Measurements from ENCODE around the gene MXD4. TPM values are rescaled to one million over a fixed set of nuclear protein-coding genes. Genes with fewer than 3 reads are reported as not detected.

Gene MXD4
- 53.2 and 72.2 TPM in 2 replicates for total RNA-seq (2014; rRNA removed; shearing (Covaris generic))

DNA sequence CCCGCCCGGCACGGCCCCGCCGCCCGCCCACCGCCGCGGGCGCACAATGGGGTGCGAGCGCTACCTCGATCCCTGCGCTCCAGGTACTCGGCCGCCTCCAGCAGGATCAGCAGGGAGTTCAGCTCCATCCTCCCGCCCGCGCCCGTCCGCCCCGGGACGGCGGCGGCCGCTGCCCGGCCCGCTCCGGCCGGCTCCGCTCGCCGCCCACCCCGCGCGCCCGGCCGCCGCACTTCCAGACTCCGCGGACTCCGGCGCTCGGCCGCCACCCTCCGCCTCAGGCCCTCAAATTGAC, at the start of gene MXD4:
Gene MXD4, minus strand, starts transcription at position 257 of the 292 bp plus-strand sequence. Its CDS starts 129 bp downstream, at position 128.
- in situ Hi-C loops (cut with HindIII; ENCODE audit: low sequenced_read_pairs), result no loop called here
- no peak for DNase-seq (ENCODE audit: low spot score)

DNA sequence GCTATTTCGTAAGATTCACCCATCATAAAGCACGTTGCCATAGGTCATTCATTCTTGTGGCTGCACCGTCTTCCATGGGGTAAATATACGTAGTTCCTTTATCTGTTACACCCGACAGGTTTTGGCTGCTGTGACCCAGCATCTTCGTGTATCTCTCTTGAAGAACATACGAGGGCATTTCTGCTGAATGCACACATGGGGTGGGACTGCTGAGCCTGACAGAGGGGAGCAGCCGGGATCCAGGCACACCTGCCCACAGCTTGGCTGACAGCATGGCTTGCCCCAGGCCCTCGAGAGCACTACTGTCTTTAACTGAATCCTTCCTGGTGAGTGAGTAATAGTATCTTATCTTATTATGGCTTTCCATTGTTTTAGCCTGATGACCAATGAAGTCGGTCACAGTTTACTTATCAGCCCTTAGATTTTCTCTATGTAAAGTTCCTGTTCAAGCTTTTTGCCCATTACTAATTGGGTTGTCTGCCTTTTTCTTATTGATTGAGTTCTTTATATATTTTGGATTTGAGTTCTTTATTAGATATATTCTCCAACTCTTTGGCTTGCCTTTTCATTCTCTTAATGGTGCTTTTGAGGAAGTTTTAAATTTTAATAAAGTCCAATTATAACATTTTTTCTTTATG, 45.0 kb upstream of the MXD4 start:
- in situ Hi-C loops (cut with HindIII; ENCODE audit: low sequenced_read_pairs), result loop anchor here (10.0 kb wide), 2 partner anchors 58 to 62 kb away; partner anchors contain the start of genes HAUS3 and POLN
- no peak for DNase-seq (ENCODE audit: low spot score)

GRCh38 chr4:2305766-2306501, 44.0 kb upstream of the MXD4 start:
- DNase-seq (ENCODE audit: low spot score), result no peak
- in situ Hi-C loops (cut with HindIII; ENCODE audit: low sequenced_read_pairs), result loop anchor here (10.0 kb wide), 2 partner anchors 59 to 61 kb away; partner anchors contain the start of genes HAUS3 and POLN

DNA sequence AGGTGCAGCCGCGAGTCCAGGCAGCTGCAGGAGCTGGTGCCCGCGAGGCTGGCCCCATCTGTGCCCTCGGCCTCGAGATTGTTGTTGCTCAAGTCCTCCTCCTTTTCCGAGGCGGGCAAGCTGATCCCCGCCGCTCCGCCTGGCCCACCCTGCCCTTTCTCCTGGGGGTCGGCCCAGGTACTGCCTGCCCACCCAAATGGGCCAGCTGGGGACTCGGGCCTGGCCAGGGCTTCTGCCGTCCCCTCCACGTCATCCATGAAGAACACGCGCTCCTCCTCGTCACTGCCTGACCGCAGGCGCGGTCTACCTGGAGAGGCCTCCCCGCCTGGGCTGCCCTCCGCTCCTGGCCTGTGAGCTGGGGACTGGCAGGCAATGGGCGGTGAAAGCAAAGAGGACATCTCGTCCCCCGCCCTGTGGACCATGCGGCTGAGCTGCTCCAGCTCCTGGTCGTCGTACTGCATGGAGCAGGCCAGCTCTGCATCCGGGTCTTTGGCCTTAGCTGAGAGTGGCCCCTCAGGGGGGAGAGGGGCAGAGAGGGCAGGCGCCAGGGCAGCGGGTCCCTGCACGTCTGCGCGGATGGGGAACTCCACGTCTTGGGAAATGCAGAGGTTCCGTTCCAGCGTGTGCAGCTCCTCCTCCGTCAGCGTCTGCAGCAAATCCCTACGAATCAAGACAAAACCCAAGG, 43.1 kb upstream of the MXD4 start:
- in situ Hi-C loops (cut with HindIII; ENCODE audit: low sequenced_read_pairs), result loop anchor here (10.0 kb wide), 2 partner anchors 60 kb away; partner anchors contain the start of genes HAUS3 and POLN
- DNase-seq (ENCODE audit: low spot score), result no peak

DNA sequence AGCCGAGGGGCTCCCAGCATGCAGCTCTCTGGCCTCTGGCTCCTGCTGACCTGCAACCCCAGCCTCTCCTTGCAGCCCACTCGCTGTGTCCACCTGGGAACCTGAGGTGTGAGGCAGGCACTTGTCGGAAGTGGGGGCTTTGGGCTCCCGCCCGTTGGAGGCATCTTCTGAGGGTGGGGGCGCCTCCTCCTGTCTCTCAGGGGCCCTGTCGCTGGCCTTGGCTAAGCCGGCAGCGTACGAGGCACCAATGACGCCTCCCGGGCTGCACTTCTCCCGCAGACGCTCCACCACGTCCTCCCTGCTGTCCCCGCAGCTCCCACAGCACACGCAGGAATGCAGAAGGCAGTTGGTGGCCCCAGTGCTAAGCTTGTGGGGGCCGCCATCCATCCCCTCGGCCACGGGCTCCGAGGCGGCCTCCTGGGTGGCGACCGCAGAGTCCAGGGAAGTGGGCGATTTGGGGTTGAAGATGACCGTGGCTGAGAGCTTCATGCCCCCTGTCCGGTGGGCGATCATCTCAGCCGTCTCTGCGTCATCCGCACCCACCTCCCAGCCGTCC, 42.5 kb upstream of the MXD4 start:
- in situ Hi-C loops (cut with HindIII; ENCODE audit: low sequenced_read_pairs), result loop anchor here (10.0 kb wide), 2 partner anchors 60 kb away; partner anchors contain the start of genes HAUS3 and POLN
- no peak for DNase-seq (ENCODE audit: low spot score)

GRCh38 chr4:2303686-2304320, 41.9 kb upstream of the MXD4 start:
- DNase-seq (ENCODE audit: low spot score), result peak; percentile 47
- in situ Hi-C loops (cut with HindIII; ENCODE audit: low sequenced_read_pairs), result loop anchor here (10.0 kb wide), 2 partner anchors 59 to 61 kb away; partner anchors contain the start of genes HAUS3 and POLN

DNA sequence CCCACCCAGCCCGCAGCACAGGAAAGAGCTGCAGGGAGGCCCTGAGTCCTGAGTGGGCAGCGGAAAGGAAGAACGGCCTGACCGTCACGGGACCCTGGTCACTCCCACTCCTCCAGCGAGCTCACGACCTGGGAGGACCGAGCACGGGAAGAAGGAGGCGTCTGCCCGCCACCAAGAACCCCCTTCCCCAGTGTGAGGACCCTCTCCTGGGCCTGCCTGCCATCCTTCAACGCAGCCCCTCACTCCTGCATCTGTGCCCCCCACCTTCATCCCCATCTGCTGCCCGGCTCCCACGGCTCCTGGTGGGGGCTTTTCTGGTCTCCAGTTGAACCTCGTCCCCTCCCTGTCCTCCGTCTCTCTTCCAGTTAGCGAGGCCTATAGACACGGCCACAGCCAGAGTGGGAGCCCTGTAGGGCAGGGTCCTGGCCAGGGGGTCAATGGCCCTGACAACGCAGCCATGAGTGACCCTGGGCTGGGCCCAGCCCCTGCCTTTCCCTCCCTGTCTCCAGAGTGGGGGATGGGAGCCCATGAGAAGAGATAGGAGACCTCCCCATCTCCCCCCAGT, 41.3 kb upstream of the MXD4 start:
- no peak for DNase-seq (ENCODE audit: low spot score)
- in situ Hi-C loops (cut with HindIII; ENCODE audit: low sequenced_read_pairs), result loop anchor here (10.0 kb wide), 2 partner anchors 58 to 62 kb away; partner anchors contain the start of genes HAUS3 and POLN

DNA sequence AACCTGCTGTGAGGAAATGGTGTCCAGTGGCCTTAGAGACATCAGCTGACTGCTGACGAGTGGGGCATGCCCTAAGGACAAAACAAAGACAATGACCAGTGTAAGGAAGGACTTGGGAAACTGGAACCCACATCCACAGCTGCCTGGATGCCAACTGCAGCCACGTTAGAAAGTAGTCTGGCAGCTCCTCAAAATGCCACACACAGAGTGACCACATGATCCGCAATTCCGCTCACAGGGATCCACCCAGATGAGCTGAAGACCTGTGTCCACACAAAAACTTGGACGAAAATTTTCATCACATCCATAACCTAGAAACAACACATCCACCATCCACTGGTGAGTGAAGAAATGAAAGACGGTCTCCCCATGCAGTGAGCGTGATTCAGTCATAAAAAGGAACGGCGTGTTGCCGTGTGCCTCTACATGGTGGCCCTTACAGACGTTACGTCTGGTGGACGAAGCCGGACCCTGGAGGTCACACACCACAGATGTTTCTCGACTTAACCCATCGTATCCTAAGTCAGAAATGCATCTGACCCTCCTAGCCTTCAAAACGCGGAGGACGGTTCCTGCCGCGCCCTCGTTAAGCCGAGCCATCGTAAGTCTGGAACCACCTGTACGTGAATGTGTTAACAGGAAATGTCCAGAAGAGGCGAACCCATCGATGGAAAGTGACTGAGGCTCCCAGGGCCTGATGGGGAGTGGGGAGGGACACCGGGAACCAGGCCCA, 40.6 kb upstream of the MXD4 start:
- DNase-seq (ENCODE audit: low spot score), result no peak
- in situ Hi-C loops (cut with HindIII; ENCODE audit: low sequenced_read_pairs), result loop anchor here (10.0 kb wide), 2 partner anchors 58 to 62 kb away; partner anchors contain the start of genes HAUS3 and POLN

DNA sequence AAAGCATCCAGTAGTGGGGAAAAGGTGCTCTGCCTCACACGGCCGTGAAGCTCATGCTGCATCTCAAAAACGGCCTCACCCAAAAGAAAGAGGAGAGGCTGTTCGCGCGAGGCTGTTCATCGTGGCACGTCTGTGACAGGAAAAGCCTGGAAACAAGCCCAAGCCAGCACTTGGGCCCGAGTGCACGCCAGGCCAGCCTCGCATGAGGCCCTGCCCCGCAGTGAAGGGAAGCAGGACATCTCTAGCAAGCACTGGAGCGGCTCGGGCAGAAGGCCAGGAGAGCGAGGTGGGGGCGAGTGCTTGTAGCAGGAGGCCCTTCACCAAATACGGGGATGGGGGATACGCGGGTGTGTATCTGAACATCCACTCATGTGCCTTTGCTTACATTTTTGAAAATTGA, 39.9 kb upstream of the MXD4 start:
- in situ Hi-C loops (cut with HindIII; ENCODE audit: low sequenced_read_pairs), result loop anchor here (10.0 kb wide), 2 partner anchors 57 to 63 kb away; partner anchors contain the start of genes HAUS3 and POLN
- DNase-seq (ENCODE audit: low spot score), result peak; percentile 45

GRCh38 chr4:2301225-2301642, 39.3 kb upstream of the MXD4 start:
- in situ Hi-C loops (cut with HindIII; ENCODE audit: low sequenced_read_pairs), result loop anchor here (10.0 kb wide), 2 partner anchors 56 to 64 kb away; partner anchors contain the start of genes HAUS3 and POLN
- peak; percentile 97 for DNase-seq (ENCODE audit: low spot score)

- in situ Hi-C loops (cut with HindIII; ENCODE audit: low sequenced_read_pairs), result loop anchor here (10.0 kb wide), 2 partner anchors 56 to 64 kb away; partner anchors contain the start of genes HAUS3 and POLN
- no peak for DNase-seq (ENCODE audit: low spot score)
Measured at GRCh38 chr4:2300431-2301224, 38.7 kb upstream of the MXD4 start.

- in situ Hi-C loops (cut with HindIII; ENCODE audit: low sequenced_read_pairs), result loop anchor here (10.0 kb wide), 2 partner anchors 55 to 65 kb away; partner anchors contain the start of genes HAUS3 and POLN
- DNase-seq (ENCODE audit: low spot score), result no peak
Measured at GRCh38 chr4:2299794-2300193, 37.9 kb upstream of the MXD4 start.

DNA sequence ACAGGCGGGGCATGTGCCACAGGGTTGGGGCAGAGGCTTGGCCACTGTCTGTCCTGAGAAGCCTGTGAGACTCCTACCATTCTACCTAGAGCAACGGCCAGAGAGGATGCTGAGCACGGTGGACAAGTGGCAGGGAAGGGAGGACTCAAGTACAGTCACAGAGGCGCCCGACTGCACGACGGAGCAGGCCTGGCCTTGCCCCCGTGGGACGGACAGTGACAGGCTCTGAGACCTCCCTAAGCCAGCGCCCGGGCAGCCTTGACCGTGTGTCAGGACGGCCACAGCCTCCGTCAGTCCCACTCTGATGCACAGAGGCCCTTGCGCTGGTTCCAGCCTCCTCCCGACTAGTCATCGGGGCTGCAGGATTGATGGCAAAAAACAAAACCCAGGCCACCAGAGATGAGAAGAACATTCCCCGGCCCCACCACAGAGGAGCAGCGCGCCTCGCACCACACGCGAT, 36.7 kb upstream of the MXD4 start:
- DNase-seq (ENCODE audit: low spot score), result peak; percentile 53
- in situ Hi-C loops (cut with HindIII; ENCODE audit: low sequenced_read_pairs), result no loop called here

DNA sequence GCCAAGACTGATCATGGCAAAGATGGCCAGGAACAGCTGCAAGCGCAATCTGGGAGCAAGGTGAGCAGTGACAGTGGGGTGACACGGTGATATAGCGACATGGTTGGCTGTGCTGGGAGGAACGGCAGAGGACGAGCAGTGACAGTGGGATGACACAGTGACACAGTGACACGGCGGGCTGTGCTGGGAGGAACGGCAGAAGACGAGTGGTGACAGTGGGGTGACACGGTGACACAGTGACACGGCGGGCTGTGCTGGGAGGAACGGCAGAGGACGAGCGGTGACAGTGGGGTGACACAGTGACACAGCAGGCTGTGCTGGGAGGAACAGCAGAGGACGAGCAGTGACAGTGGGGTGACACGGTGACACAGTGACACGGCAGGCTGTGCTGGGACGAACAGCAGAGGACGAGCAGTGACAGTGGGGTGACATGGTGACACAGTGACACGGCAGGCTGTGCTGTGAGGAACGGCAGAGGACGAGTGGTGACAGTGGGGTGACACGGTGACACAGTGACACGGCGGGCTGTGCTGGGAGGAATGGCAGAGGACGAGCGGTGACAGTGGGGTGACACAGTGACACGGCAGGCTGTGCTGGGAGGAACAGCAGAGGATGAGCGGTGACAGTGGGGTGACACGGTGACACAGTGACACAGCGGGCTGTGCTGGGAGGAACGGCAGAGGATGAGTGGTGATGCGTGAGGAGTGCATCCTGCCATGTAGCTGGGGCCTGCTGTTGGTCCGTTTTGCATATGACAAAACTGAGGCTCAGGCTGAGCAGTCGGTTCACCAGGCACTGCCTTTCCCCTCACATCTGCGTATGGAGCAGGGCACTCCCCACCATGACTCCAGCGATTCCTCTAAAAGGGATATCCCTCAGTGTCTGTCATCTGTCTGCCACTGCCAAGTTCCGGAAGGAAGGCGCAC, 36.0 kb upstream of the MXD4 start:
- DNase-seq (ENCODE audit: low spot score), result no peak
- in situ Hi-C loops (cut with HindIII; ENCODE audit: low sequenced_read_pairs), result no loop called here

DNA sequence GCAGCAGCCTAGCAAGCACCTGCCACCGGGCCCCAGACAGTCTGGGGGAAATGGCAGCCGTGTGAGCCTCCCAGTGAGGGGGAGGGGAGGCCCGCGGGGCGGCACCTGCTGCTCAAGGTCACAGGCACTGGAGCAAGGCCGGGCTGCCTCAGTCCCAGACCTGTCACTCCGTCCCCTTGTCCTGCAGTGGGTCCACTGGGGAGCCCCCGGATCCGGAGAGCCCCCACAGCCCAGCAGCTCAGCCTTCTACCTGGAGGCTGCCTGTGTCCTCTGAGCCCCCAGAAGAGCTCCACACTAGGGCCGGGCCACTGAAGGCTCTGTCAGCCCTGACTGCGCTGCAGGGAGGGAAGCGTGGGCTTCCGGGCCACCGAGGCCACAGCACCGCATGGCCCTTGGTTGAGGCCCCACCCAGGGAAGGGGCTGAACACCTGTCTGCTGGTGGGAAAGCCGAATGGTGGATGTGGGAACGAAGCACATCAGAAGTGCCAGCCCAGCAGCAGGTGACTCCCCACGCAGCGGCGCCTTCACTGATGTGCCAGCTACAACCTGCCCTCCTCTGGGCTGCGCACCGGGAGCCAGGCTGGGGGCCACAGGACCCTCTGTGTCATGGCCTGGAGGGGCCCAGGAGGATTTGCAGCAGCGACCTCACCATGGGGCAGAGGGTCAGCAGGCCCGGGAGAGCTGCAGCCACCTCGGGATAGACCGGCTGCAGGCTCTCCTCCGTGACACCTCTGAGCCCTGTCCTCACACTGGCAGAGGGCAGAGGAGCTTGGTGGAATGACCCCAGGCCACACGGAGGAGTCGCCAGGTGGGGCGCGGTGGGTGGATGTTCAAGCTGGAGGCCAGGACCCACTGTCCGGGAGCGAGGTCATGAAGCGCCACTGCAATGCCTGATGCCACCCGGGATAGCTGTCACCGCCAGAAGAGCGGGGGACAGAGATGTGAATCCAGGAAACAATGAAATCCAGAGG, 35.0 kb upstream of the MXD4 start:
- no peak for DNase-seq (ENCODE audit: low spot score)

More for the DNA sequence above, 35.0 kb upstream of the MXD4 start:
- in situ Hi-C loops (cut with HindIII; ENCODE audit: low sequenced_read_pairs), result no loop called here

Measured in G401 (cell line).